GM18867 (cell line): ENCODE data around the gene SUN5.
"Not testable (repeated sequence)": the region's sequence is repeated elsewhere in the genome, so short reads cannot be mapped to it uniquely, and the experiment has no call there.

Experiments used
- ATAC-seq: cut with Tn5 transposase; IDR thresholded peaks from one replicate; pipeline ENCODE4 v1.9.1; 2021; ENCODE audit warnings: mild to moderate bottlenecking, moderate library complexity; ENCODE audit not compliant: unreplicated experiment

SUN5 gene

GRCh38 chr20:32978009-32978335 lies 26.3 kb downstream of the SUN5 start:
- ATAC-seq: no peak

- ATAC-seq: no peak
Measured at GRCh38 chr20:32977281-32978008, 26.8 kb downstream of the SUN5 start.

GRCh38 chr20:32976746-32977145 lies 27.5 kb downstream of the SUN5 start:
- ATAC-seq: no peak

GRCh38 chr20:32975698-32976674 lies 28.2 kb downstream of the SUN5 start:
- no peak for ATAC-seq

GRCh38 chr20:32975121-32975520 lies 29.1 kb downstream of the SUN5 start:
- ATAC-seq: not testable (repeated sequence)

GRCh38 chr20:32974204-32975064 lies 29.8 kb downstream of the SUN5 start:
- ATAC-seq: not testable (repeated sequence)

- no peak for ATAC-seq
Measured at GRCh38 chr20:32973077-32973717, 31.0 kb downstream of the SUN5 start.

GRCh38 chr20:32972181-32973076 lies 31.8 kb downstream of the SUN5 start:
- ATAC-seq: peak; percentile 73

- peak; percentile 8 for ATAC-seq
Measured at GRCh38 chr20:32971703-32972161, 32.5 kb downstream of the SUN5 start.

GRCh38 chr20:32970973-32971300 lies 33.3 kb downstream of the SUN5 start:
- ATAC-seq: no peak

- ATAC-seq: no peak
Measured at GRCh38 chr20:32970115-32970972, 33.9 kb downstream of the SUN5 start.

- ATAC-seq: no peak
Measured at GRCh38 chr20:32969356-32970114, 34.7 kb downstream of the SUN5 start.

GRCh38 chr20:32968478-32969241 lies 35.6 kb downstream of the SUN5 start:
- ATAC-seq: no peak

- no peak for ATAC-seq
Measured at GRCh38 chr20:32967961-32968457, 36.2 kb downstream of the SUN5 start.

GRCh38 chr20:32966881-32967781 lies 37.1 kb downstream of the SUN5 start:
- ATAC-seq: no peak

- no peak for ATAC-seq
Measured at GRCh38 chr20:32966382-32966781, 37.9 kb downstream of the SUN5 start.
